CD4-positive, alpha-beta T cell treated with Interferon gamma for 1 hour (primary cell): ENCODE results near the gene FRS2.

ENCODE experiments used
- DNase-seq: peaks from one replicate; pipeline ENCODE4 v3.0.0-alpha.2; 2020

Gene FRS2

DNA sequence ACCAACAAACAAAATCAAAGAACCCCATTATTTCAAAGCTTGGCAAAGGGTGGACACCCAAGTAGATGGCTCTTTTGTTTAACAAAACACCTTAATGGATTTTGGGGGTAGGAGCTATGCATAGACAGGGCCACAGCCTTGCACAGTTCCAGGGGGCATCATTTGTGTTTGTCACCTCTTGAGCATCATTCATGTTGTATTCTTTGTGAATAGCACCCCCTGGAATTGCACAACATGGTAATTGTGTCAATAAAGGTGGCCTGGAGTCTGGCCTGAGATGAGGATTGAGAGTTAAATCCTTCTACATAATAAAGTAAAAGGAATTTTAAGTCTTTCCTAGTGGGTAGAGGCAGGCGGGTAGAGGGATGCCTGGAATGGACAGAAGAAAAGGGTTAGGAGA is 3.3 kb upstream of the FRS2 start:
- DNase-seq: no peak

DNA sequence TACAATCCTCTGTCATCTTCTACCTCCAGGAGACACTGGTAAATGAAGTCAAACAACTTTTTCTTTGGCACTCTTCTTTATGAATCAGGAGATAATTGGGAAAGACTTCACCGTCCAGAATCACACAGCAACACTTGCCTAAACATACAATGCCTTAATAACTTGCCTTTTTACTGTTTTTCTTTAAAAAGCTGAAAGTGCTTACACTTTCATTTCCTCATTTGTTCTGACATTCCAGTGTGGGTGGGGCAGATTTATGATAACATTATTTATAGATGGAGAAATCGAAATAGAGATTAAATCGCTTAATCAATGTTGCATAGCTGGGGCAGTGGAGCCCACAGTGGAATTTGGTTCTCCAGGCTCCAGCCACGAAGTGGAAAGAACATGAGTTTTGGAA is 2.8 kb upstream of the FRS2 start:
- no peak for DNase-seq

- DNase-seq: no peak
Measured at GRCh38 chr12:69468237-69469026, 1.8 kb upstream of the FRS2 start.

DNA sequence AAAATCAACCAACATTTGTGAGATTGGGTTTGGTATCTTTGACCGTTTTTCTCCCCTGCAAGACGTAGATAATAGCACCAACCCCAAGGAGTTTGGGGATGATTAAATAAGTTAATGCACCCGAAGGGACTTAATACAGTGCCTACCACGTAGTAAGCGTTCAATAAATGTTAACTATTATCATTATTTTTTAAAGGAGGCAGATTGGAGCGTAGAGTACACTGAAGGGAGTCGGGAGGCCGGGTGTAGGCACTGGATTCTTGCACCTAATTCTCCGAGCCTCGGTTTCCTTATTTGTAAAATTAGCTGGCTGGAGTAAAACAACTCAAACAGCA is 367 bp upstream of the FRS2 start:
- no peak for DNase-seq

DNA sequence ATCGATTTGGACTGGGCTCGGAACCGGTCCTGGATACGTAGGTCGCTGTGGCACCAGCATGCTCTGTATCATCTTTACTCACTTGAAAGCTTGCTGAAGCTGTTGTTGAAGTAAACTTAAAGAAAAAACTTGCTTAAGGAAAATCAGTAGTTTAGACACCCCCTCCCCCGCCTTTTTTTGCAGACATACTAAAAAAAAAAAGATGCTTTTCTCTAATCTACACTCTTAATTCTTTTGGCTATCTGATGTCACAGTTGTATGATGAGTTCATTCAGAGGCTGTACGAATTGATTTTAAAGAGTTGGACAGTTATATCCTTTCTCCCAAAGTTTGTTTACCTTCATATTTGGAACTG is 865 bp downstream of the FRS2 start:
- no peak for DNase-seq

DNA sequence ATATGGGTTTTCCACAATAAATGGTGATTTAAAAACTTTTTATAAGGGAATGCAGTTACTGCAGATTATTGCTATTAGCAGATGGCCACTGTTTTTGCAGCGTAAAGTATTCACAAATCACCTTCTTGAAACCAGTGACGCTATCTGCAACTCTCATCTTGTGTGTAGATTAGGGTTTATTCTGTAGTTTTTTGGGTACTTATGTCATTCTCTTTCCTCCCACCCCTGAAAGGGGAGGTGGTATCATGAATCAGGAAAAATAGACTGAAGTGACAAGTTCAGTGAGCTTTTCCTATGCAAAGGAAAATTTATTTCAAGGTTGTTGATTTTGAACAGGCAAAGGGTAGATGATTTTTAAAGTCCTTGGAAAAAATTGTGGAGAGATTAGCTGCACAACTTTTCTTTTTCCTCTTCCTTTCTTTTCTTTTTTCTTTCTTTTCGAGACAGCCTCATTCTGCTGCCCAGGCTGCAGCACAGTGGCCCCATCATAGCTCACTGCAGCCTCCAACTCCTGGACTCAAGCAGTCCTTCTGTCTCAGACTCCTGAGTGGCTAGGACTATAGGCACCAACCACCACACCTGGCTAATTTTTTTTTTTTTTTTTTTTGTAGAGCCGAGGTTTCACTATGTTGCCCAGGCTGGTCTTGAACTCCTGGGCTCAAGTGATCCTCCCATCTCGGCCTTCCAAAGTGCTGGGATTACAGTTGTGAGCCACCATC is 1.6 kb downstream of the FRS2 start:
- no peak for DNase-seq

DNA sequence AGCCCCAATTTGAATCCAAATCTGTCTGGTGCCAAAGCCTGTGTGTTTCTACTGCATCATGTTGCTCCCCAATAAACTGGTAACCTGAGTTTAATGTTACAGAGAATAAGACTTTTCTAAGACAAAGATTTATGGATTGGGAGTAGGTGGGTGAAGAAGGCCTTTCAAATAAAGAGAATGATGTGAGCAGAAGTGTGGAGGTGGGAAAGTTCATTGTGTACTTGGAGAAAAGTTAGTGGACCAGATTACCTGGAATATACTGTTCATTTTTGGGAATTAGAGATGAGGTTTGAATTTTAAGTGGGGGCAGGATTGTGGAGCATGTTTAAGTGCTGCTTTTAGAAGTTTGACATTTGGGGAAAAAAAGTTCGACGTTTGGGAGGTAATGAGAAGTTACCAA is 3.1 kb downstream of the FRS2 start:
- DNase-seq: no peak

GRCh38 chr12:69474456-69474855 is 4.3 kb downstream of the FRS2 start:
- DNase-seq: no peak

DNA sequence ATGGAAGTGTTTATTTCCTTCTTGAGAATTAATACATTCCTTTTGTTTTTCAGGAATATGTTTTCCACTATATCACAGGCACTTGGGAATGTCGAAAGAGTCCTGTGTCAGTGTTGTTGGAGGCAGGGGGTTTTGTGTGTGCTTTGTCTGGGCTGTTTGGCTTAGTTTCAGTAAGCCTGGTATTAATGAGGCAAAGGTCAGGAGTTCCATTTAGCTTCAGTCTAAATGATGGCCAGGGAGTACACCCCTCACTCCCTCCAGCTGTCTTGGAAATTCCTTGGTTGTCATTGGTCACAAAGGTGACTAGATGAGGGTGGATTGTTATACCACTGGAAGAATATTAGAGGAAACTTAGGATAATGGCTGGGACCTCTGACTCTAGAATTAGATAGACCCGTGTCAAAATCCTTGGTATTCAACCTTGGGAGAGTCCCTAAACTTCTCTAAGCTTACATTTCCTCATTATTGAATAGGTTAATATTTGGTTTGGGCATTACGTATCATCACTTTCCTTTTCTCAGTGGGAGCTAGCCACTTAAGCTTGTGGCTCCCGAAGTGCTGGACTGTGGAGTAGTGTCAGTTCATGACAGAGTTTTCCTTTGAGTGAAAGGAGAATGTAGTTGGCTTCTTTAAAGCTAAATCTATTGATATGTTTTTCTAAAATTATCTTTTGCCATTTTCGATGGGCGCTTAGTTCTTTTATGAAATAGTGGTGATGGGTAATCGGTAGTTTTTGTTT is 5.2 kb downstream of the FRS2 start:
- no peak for DNase-seq

- DNase-seq: no peak
Measured at GRCh38 chr12:69476276-69477017, 6.3 kb downstream of the FRS2 start.

DNA sequence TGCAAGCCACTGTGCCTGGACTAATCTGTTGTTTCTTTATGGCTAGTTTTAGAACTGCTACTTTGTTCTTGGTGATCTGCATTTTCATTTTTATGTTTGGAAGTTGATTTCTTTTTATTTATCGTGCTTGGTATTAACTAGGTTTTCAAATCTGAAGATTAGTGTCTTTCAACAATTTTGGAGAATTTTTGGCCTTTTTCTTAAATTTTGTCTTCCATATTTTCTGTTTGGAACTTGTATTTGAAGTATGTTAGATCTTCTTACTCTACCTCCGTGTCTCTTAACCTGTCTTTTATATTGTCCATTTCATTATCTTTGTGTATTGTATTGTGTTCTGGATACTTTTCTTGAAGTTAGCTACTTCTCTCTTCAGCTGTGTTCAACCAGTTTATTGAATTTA is 9.5 kb downstream of the FRS2 start:
- no peak for DNase-seq

DNA sequence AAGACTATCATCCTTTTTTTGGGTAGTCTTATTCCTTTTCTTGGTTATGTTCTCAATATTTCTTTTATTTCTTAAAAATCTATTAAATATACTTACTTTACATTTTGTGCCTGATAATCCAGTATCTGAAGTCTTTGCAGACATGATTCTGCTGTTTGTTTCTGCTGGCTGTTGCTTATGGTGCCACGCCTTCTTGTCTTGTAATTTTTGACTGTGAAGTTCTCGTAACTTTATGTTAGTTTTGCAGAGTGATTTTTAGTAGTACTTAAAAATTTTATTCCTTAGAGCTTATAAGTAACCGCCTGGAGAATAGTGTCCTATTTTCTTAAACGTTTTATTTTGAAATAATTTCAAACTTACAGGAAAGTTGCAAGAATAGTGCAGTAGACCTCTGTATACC is 10.5 kb downstream of the FRS2 start:
- no peak for DNase-seq

- no peak for DNase-seq
Measured at GRCh38 chr12:69481133-69481532, 10.9 kb downstream of the FRS2 start.

- DNase-seq: no peak
Measured at GRCh38 chr12:69483700-69484099, 13.5 kb downstream of the FRS2 start.

DNA sequence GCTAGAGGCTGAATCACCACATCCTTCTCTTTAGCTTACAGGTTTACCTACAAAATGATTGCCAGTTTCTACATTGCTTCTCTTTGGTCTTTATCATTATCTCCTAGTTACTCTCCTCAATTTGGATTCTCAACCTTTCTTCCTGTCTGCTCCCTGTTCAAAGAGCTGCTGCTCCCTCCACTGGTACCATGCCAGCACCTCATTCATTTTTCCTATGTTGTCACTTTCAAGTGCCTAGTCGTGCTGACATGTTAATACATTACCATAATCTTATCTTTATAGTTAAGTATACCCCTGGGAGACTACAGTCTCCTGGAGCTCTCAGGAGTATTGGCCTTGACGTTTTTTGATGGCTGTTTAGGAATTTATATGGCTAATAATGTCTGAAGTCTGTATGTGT is 14.2 kb downstream of the FRS2 start:
- DNase-seq: no peak

DNA sequence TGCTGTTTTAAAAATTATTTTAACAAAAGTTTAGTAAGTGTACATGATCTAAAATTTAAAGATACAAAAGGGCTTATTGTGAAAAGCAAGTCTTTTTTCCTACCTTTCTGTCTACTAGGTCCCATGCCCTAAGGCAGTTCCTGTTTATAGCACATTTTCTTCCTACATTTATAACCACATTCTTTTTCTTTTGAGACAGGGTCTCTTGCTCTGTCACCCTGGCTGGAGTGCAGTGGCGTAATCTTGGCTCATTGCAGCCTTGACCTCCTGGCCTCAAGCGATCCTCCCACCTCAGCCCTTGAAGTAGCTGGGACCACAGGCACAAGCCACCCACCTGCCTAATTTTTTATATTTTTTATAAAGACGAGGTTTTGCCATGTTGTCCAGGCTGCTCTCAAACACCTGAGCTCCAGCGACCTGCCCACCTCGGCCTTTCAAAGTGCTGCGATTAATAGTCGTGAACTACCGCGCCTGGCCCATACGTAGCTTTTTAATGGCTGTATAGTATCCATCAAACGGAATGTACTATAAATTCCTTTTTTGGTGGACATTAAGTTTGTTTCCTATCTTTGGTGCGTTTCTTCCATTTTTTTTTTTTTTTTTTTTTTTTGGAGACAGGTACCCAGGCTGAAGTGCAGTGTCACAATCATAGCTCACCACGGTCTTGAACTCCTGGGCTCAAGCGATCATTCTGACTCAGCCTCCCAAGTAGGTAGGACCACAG is 20.9 kb downstream of the FRS2 start:
- DNase-seq: no peak

GRCh38 chr12:69492739-69493138 is 22.6 kb downstream of the FRS2 start:
- DNase-seq: no peak

GRCh38 chr12:69495071-69495470 is 24.9 kb downstream of the FRS2 start:
- no peak for DNase-seq

DNA sequence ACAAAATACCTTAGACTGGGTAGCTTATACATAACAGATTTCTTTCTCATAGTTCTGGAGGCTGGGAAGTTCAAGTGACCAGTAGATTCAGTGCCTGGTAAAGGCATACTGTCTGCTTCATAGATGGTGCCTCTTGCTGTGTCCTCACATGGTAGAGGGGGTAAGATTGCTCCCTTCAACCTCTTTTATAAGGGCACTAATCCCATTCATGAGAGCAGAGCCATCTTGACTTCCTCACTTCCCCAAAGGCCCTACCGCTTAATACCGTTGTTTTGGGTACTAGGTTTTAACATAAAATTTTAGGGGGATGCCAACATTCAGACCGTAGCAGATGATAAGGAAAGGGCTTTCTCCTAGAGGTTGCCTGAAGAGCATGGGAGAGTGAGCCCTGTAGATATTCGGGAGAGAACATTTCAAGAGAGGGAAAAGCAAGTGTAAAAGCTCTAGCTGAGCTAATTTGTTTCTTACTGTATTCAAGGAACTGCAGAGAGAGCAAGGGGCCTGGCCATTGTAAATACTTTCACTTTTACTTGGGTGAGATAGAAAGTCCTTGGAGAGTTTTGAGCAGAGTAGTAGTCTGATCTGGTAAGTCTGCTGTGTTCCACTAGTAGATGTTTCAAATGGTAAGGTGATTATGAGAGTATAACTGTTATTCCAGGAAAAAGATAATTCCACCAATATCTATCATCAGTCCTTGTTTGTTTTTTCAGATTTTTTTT is 27.3 kb downstream of the FRS2 start:
- no peak for DNase-seq

GRCh38 chr12:69500631-69501030 is 30.4 kb downstream of the FRS2 start:
- no peak for DNase-seq

DNA sequence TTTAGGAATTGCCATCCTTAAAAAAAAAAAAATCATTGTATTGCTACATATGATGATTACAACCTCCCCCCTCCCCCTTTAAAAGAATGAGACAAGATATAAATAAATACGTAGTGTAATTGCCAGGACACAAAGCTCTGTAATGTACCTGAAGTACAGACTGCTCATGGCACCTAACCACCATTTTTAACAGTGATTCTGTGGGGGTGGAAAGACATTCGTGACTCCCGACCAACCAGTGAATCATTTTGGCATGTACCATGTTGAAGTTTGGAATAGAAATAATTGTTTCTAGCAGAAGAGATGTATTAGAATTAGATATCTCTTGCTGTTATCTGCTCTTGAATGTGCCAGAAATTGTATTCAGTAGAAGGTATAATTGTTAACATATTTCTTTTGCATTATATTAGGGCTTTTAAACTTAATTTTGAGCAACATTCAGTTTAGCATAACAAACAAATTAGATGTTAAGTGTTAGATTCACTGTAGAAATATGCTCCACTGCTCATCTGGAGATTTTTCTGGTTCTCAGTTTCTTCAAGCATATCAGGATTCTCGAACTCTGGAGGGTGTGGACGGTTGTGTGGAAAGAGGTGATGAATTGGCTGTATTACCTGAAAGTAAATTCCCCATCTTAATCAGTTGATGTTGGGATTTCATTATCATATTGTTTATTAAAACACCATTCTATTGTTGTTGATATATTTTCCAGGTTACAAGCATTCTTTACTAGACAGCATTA is 31.1 kb downstream of the FRS2 start:
- no peak for DNase-seq
